Endothelial cell of umbilical vein (primary cell): Measurements from ENCODE around the gene TEAD2. TPM values are rescaled to one million over a fixed set of nuclear protein-coding genes. Genes with fewer than 3 reads are reported as not detected.

Experiments used
- BruUV-seq: library from RNA; stranded (reverse); fragments of 400-500 nt; replicated peaks from 2 replicates; lab custom pipeline; 2021; lab: Mats Ljungman, UMichigan
- CTCF ChIA-PET: fragments of 300-600, 350-600 bp; sonication (Branson Sonifier 250); formaldehyde crosslinking; loops from one replicate; lab custom pipeline; 2021; ENCODE audit warnings: antibody characterized with exemption, inconsistent platforms; lab: Charles Lee
- POLR2A ChIA-PET: fragments of 300-600, 350-600 bp; sonication (Branson Sonifier 250); formaldehyde crosslinking; loops from one replicate; lab custom pipeline; 2021; ENCODE audit warnings: antibody characterized with exemption, inconsistent platforms; lab: Charles Lee
- DNase-seq: peaks from one replicate; pipeline ENCODE4 v3.0.0-alpha.2; 2011; ENCODE audit warnings: low read depth, low spot score
- FAIRE-seq: peaks from 2 replicates; lab custom pipeline; 2011; peaks lifted over from hg19 to GRCh38; lab: Jason Lieb, UNC
- H2AFZ ChIP-seq: 2 replicates; pipeline ENCODE4 v1.6.0; 2012; ENCODE audit warnings: low read depth, low read length, control low read depth, inconsistent platforms
- H3K27ac ChIP-seq: 2 replicates; pipeline ENCODE4 v1.5.1; 2011; ENCODE audit warnings: low read depth, mild to moderate bottlenecking, control low read depth, low read length, moderate library complexity; ENCODE audit not compliant: insufficient read depth
- H3K27me3 ChIP-seq, 2 experiments: 2 replicates each; pipeline versions ENCODE4 v1.6.0 to v1.6.1; 2011; ENCODE audit warnings: low read length in 2 of 2, mixed read lengths in 1 of 2; ENCODE audit not compliant: control insufficient read depth in 2 of 2, insufficient read depth in 2 of 2
- H3K36me3 ChIP-seq, 2 experiments: 2 replicates in 1 of 2; 3 replicates in 1 of 2; pipeline ENCODE4 v1.5.1; 2011; ENCODE audit warnings: low read length in 2 of 2, mild to moderate bottlenecking in 1 of 2, moderate library complexity in 1 of 2; ENCODE audit not compliant: control insufficient read depth in 2 of 2, insufficient read depth in 2 of 2; ENCODE audit errors: extremely low read depth in 1 of 2
- H3K4me1 ChIP-seq: 3 replicates; pipeline ENCODE4 v1.5.1; 2011; ENCODE audit warnings: mild to moderate bottlenecking, low read length; ENCODE audit not compliant: control insufficient read depth, insufficient read depth; ENCODE audit errors: extremely low read depth
- H3K4me2 ChIP-seq: 2 replicates; pipeline ENCODE4 v1.6.1; 2011; ENCODE audit warnings: low read length, control low read depth, mixed read lengths; ENCODE audit not compliant: insufficient read depth
- H3K4me3 ChIP-seq, 3 experiments: fragments of 200-600 bp in 1 of 3; sonication (generic), shearing (Covaris generic) in 1 of 3; replicated peaks in 1 of 3; 2 replicates each; pipeline ENCODE4 v1.5.1; 2011 to 2016; ENCODE audit warnings: control low read depth in 3 of 3, low read length in 3 of 3, mild to moderate bottlenecking in 2 of 3, inconsistent platforms in 1 of 3, low read depth in 1 of 3, moderate library complexity in 1 of 3; ENCODE audit not compliant: insufficient read depth in 1 of 3
- H3K79me2 ChIP-seq: 2 replicates; pipeline ENCODE4 v1.6.0; 2012; ENCODE audit warnings: low read length, inconsistent platforms; ENCODE audit not compliant: control insufficient read depth, insufficient read depth
- H3K9ac ChIP-seq: replicated peaks from 2 replicates; pipeline ENCODE3; 2011; ENCODE audit warnings: low read length, control low read depth; ENCODE audit not compliant: insufficient read depth; ENCODE audit errors: extremely low read depth
- H3K9me1 ChIP-seq: replicated peaks from 3 replicates; pipeline ENCODE4 v1.6.0; 2011; ENCODE audit warnings: mild to moderate bottlenecking, low read length; ENCODE audit not compliant: control insufficient read depth, insufficient read depth; ENCODE audit errors: extremely low read depth
- H3K9me3 ChIP-seq: replicated peaks from 2 replicates; pipeline ENCODE4 v1.5.1; 2012; ENCODE audit warnings: low read length, inconsistent platforms; ENCODE audit not compliant: control insufficient read depth, insufficient read depth
- H4K20me1 ChIP-seq: replicated peaks from 2 replicates; pipeline ENCODE3; 2011; ENCODE audit warnings: mild to moderate bottlenecking, low read length; ENCODE audit not compliant: control insufficient read depth, insufficient read depth; ENCODE audit errors: extremely low read depth
- EZH2 ChIP-seq: IDR thresholded peaks from 2 replicates; pipeline ENCODE4 v1.6.1; 2012; ENCODE audit warnings: borderline replicate concordance, low read depth, mild to moderate bottlenecking, moderate library complexity, low read length, inconsistent platforms; ENCODE audit not compliant: severe bottlenecking
- FOS ChIP-seq: IDR thresholded peaks from 2 replicates; pipeline ENCODE4 v1.6.1; 2011; ENCODE audit warnings: mild to moderate bottlenecking, low read length, moderate library complexity, borderline replicate concordance; ENCODE audit not compliant: insufficient read depth
- GATA2 ChIP-seq: IDR thresholded peaks from 2 replicates; pipeline ENCODE4 v1.7.0; 2011; ENCODE audit warnings: low read depth, mild to moderate bottlenecking, moderate library complexity, mixed read lengths, low read length; ENCODE audit not compliant: insufficient read length, insufficient read depth
- JUN ChIP-seq: IDR thresholded peaks from 2 replicates; pipeline ENCODE4 v1.6.1; 2011; ENCODE audit warnings: borderline replicate concordance, low read depth; ENCODE audit not compliant: insufficient read length, insufficient read depth
- MYC ChIP-seq: IDR thresholded peaks from one replicate; pipeline ENCODE4 v1.6.1; 2011; ENCODE audit warnings: mild to moderate bottlenecking, low read depth, low read length
- POLR2A ChIP-seq: IDR thresholded peaks from 2 replicates; pipeline ENCODE4 v1.6.1; 2012; ENCODE audit warnings: low read depth, mild to moderate bottlenecking, control low read depth, low read length
- POLR2AphosphoS5 ChIP-seq: IDR thresholded peaks from 2 replicates; pipeline ENCODE4 v1.6.1; 2012; ENCODE audit warnings: low read depth, mild to moderate bottlenecking, control low read depth, low read length, moderate library complexity; ENCODE audit not compliant: insufficient read depth
- dilution Hi-C: fragments of 300-500 bp; cut with MboI; formaldehyde crosslinking; loops from one replicate; pipeline ENCODE4 v1.15.0; 2019; ENCODE audit warnings: low sequenced_read_pairs; ENCODE audit not compliant: extremely low pct_ligation_motif_present
- intact Hi-C: fragments of 100-400 bp; cut with micrococcal nuclease; formaldehyde crosslinking; loops from one replicate; pipeline ENCODE4 v1.10.0; 2022
- polyA plus RNA-seq, 4 experiments: library from polyadenylated mRNA; depleted of rRNA in 3 of 4; stranded (reverse) in 3 of 4; unstranded in 1 of 4; fragments of >200 nt; gene quantifications; 2 replicates each; pipeline versions ENCODE4 v1.2.1 to v1.2.3, GENCODE V29; 2011 to 2012; ENCODE audit warnings: missing spikeins in 1 of 4
- total RNA-seq: library from RNA; stranded (reverse); gene quantifications from 2 replicates; pipeline ENCODE4 v1.2.3, GENCODE V29; 2021
- TF ChIP-seq, protein P1 (sequence below), 2 donors: IDR thresholded peaks; 1 replicate in 1 of 2; 2 replicates in 1 of 2; pipeline ENCODE4 v1.5.1; 2011; ENCODE audit warnings: low read length in 2 of 2, mild to moderate bottlenecking in 2 of 2, moderate library complexity in 2 of 2, control low read depth in 1 of 2, inconsistent platforms in 1 of 2, low read depth in 1 of 2; ENCODE audit not compliant: insufficient read depth in 1 of 2; ENCODE audit errors: extremely low read depth in 1 of 2
- TF ChIP-seq, protein P2 (sequence below): IDR thresholded peaks from 2 replicates; pipeline ENCODE4 v1.6.1; 2011; ENCODE audit not compliant: insufficient read depth, insufficient read length

TEAD2 gene
- total and polyA plus RNA-seq, 2 donors (not counting 3 experiments of a cell fraction or from before 2014, with no cell fraction given) = 60.9 to 89.4 TPM

DNA sequence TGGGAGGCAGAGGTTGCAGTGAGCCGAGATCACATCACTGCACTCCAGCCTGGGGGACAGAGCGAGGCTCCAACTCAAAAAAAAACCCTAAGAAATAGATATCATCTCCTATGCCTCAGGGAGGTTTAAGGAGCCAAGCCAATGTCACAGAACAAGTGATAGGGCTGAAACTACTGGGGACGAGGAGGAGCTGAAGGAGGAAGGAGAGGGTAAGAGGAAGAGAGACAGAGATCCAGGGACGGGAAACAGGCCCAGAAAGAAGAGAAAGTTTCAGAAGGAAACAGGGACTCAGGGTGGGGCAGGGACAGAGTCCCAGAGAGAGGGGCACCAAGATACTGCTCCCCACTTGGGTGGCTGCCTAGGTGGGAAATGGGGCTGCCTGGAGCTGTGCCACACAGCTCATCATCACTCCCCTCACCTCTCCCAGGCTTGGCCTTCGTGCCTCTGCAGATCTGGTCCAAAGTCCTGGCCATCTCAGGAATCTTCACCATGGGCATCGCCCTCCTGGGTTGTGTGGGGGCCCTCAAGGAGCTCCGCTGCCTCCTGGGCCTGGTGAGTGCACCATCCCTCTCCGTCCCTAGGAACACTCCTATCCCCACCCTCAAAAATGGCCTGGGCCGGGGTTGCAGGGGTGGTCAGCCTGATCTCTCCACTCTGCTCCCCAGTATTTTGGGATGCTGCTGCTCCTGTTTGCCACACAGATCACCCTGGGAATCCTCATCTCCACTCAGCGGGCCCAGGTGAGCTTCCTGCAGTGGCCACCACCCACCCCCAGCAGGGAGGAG, 25.5 kb downstream of the TEAD2 start:
- Histone ChIP-seq H3K27ac (no peak overlapping the region), H2AFZ (no peak overlapping the region), H3K4me2 (no peak overlapping the region), H3K4me3 (no peak overlapping the region), H4K20me1 (no peaks in the 10 kb centered on the region), H3K36me3 (peaks cover 2 to 4% of the 10 kb centered on the region in 2 experiments), H3K27me3 (no peaks in the 10 kb centered on the region), H3K9ac (no peak overlapping the region), H3K79me2 (no peaks in the 10 kb centered on the region), H3K9me1 (no peaks in the 10 kb centered on the region), H3K9me3 (no peaks in the 10 kb centered on the region), H3K4me1 (peaks cover 20% of the 10 kb centered on the region)
- no peak for TF ChIP-seq POLR2A
- TF ChIP-seq JUN = no peak
- TF ChIP-seq POLR2AphosphoS5 = no peak
- no peak for FAIRE-seq
- dilution Hi-C loops (no loop called here), intact Hi-C loops (no loop called here)
- ChIA-PET POLR2A (no interaction called here), CTCF (interaction anchor here (1.0 kb wide), 1 partner anchor 10 kb away, joined by 3 read pairs; no protein-coding TSS in a partner anchor)
- no peak for DNase-seq
- BruUV-seq = no TSS peak

DNA sequence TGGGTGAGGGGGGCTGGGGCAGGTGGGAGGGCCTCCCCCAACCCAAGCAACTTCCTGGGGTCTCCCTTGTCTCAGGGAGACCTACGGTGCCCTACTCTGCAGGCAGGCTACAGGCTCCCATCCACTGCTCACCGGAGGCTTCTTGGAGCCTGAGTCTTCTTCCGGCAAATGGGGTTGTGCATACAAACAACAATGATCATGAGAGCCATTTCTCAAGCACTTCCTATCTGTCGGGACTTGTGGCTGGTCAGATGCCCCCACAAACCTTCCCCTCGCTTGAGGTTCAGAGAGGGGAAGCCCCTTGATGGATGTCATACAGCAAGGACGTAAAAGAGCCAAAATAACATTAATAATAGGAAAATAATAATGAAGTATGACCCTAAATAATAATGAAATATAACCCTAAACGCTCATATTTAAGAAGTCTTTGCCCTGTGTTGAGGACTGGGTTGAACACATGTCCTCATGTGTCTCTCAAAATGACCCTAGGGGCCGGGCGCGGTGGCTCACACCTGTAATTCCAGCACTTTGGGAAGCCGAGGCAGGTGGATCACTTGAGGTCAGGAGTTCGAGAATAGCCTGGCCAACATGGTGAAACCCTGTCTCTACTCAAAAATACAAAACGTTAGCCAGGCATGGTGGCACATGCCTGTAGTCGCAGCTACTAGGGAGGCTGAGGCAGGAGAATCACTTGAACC, 26.3 kb downstream of the TEAD2 start:
- Histone ChIP-seq H3K4me3 (no peak overlapping the region), H3K36me3 (no peaks in the 10 kb centered on the region), H3K27ac (no peak overlapping the region), H3K4me1 (peaks cover 20% of the 10 kb centered on the region), H3K9ac (no peak overlapping the region), H2AFZ (no peak overlapping the region), H4K20me1 (no peaks in the 10 kb centered on the region), H3K79me2 (no peaks in the 10 kb centered on the region), H3K9me1 (no peaks in the 10 kb centered on the region), H3K27me3 (no peaks in the 10 kb centered on the region), H3K9me3 (no peaks in the 10 kb centered on the region), H3K4me2 (no peak overlapping the region)
- dilution Hi-C loops (no loop called here), intact Hi-C loops (no loop called here)
- ChIA-PET POLR2A (no interaction called here), CTCF (no interaction called here)
- TF ChIP-seq POLR2AphosphoS5 (no peak), MYC (no peak), JUN (no peak), POLR2A (no peak), FOS (no peak), EZH2 (no peak), GATA2 (no peak)
- TF ChIP-seq, protein P1, sequence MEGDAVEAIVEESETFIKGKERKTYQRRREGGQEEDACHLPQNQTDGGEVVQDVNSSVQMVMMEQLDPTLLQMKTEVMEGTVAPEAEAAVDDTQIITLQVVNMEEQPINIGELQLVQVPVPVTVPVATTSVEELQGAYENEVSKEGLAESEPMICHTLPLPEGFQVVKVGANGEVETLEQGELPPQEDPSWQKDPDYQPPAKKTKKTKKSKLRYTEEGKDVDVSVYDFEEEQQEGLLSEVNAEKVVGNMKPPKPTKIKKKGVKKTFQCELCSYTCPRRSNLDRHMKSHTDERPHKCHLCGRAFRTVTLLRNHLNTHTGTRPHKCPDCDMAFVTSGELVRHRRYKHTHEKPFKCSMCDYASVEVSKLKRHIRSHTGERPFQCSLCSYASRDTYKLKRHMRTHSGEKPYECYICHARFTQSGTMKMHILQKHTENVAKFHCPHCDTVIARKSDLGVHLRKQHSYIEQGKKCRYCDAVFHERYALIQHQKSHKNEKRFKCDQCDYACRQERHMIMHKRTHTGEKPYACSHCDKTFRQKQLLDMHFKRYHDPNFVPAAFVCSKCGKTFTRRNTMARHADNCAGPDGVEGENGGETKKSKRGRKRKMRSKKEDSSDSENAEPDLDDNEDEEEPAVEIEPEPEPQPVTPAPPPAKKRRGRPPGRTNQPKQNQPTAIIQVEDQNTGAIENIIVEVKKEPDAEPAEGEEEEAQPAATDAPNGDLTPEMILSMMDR (IDR thresholded peaks at IDR 0.05; ENCODE audit: extremely low read depth in 1 of 2, insufficient read depth in 1 of 2, low read depth in 1 of 2, low read length in 2 of 2) = no peak
- TF ChIP-seq, protein P2, sequence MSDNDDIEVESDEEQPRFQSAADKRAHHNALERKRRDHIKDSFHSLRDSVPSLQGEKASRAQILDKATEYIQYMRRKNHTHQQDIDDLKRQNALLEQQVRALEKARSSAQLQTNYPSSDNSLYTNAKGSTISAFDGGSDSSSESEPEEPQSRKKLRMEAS = no peak
- FAIRE-seq (no peak), DNase-seq (no peak)
- BruUV-seq = no TSS peak
